IMR-90 (cell line): ENCODE results near the gene TBX10. TPM values are rescaled to one million over a fixed set of nuclear protein-coding genes. Genes with fewer than 3 reads are reported as not detected.
"Not testable (repeated sequence)": the region's sequence is repeated elsewhere in the genome, so short reads cannot be mapped to it uniquely, and the experiment has no call there.

Experiments
- ATAC-seq: fragments of 200-7000 bp; cut with Tn5 transposase; 2 replicates; pipeline ENCODE4 v1.9.1; 2020; ENCODE audit warnings: low read depth, mild to moderate bottlenecking, moderate library complexity
- BruUV-seq: library from RNA; stranded (reverse); fragments of 400-500 nt; replicated peaks from 2 replicates; lab custom pipeline; 2021; lab: Mats Ljungman, UMichigan
- CTCF ChIA-PET: fragments of 300-600 bp; formaldehyde crosslinking; extraction: SDS; loops from one replicate; lab custom pipeline; 2021; ENCODE audit warnings: antibody characterized with exemption; lab: Yijun Ruan, JAX
- POLR2A ChIA-PET: fragments of 300-600 bp; sonication (Branson Sonifier 250); formaldehyde crosslinking; loops from one replicate; lab custom pipeline; 2022; ENCODE audit warnings: antibody characterized with exemption; ENCODE audit not compliant: unreplicated experiment; lab: Charles Lee
- DNase-seq: peaks from one replicate; pipeline ENCODE4 v3.0.0; 2013
- H2AFZ ChIP-seq: replicated peaks from 2 replicates; pipeline ENCODE3; 2013; ENCODE audit warnings: low read length, mild to moderate bottlenecking; ENCODE audit not compliant: poor library complexity
- H2AK5ac ChIP-seq: 2 replicates; pipeline ENCODE4 v1.6.1; 2013; ENCODE audit warnings: low read depth, low read length, inconsistent platforms
- H2AK9ac ChIP-seq: replicated peaks from 2 replicates; pipeline ENCODE3; 2013; ENCODE audit warnings: mild to moderate bottlenecking, low read depth, low read length, moderate library complexity; ENCODE audit not compliant: poor library complexity
- H2BK120ac ChIP-seq: 2 replicates; pipeline ENCODE4 v1.6.1; 2013; ENCODE audit warnings: low read depth, low read length, inconsistent platforms
- H2BK15ac ChIP-seq: 3 replicates; pipeline ENCODE4 v1.6.1; 2013; ENCODE audit warnings: low read depth, low read length, inconsistent platforms
- H2BK20ac ChIP-seq: 2 replicates; pipeline ENCODE4 v1.6.1; 2013; ENCODE audit warnings: low read depth, mild to moderate bottlenecking, inconsistent platforms, low read length, moderate library complexity
- H2BK5ac ChIP-seq: 2 replicates; pipeline ENCODE4 v1.6.1; 2013; ENCODE audit warnings: mild to moderate bottlenecking, low read depth, low read length, inconsistent platforms; ENCODE audit not compliant: poor library complexity, severe bottlenecking
- H3K14ac ChIP-seq: replicated peaks from 2 replicates; pipeline ENCODE4 v1.6.1; 2013; ENCODE audit warnings: low read depth, low read length, inconsistent platforms
- H3K18ac ChIP-seq: 2 replicates; pipeline ENCODE4 v1.6.1; 2013; ENCODE audit warnings: low read depth, low read length, control low read depth
- H3K23ac ChIP-seq: 2 replicates; pipeline ENCODE4 v1.6.1; 2013; ENCODE audit warnings: low read depth, low read length, inconsistent platforms
- H3K27ac ChIP-seq: 2 replicates; pipeline ENCODE4 v1.5.1; 2013; ENCODE audit warnings: mild to moderate bottlenecking, control low read depth, low read length; ENCODE audit not compliant: insufficient read depth
- H3K27me3 ChIP-seq: 2 replicates; pipeline ENCODE4 v1.6.1; 2013; ENCODE audit warnings: low read length; ENCODE audit not compliant: control insufficient read depth, insufficient read depth
- H3K36me3 ChIP-seq: 2 replicates; pipeline ENCODE4 v1.6.1; 2013; ENCODE audit warnings: low read length, mixed read lengths; ENCODE audit not compliant: control insufficient read depth, insufficient read depth
- H3K4ac ChIP-seq: 2 replicates; pipeline ENCODE4 v1.6.1; 2013; ENCODE audit warnings: low read depth, low read length, inconsistent platforms
- H3K4me1 ChIP-seq: 2 replicates; pipeline ENCODE4 v1.6.1; 2013; ENCODE audit warnings: low read length, mixed read lengths; ENCODE audit not compliant: control insufficient read depth, insufficient read depth
- H3K4me2 ChIP-seq: 2 replicates; pipeline ENCODE4 v1.6.1; 2013; ENCODE audit warnings: low read depth, mild to moderate bottlenecking, control low read depth, low read length, moderate library complexity
- H3K4me3 ChIP-seq: 2 replicates; pipeline ENCODE4 v1.5.1; 2013; ENCODE audit warnings: low read depth, mild to moderate bottlenecking, control low read depth, low read length, moderate library complexity; ENCODE audit not compliant: insufficient read depth
- H3K56ac ChIP-seq: 2 replicates; pipeline ENCODE4 v1.6.1; 2013; ENCODE audit warnings: low read length, inconsistent platforms; ENCODE audit not compliant: insufficient read depth; ENCODE audit errors: extremely low read depth
- H3K79me1 ChIP-seq, 2 experiments: 2 replicates each; pipeline ENCODE4 v1.6.1; 2013; ENCODE audit warnings: low read length in 2 of 2, inconsistent platforms in 1 of 2, low read depth in 1 of 2
- H3K9ac ChIP-seq: 2 replicates; pipeline ENCODE4 v1.6.1; 2013; ENCODE audit warnings: low read depth, low read length, control low read depth
- H3K9me1 ChIP-seq: 2 replicates; pipeline ENCODE4 v1.6.1; 2013; ENCODE audit warnings: low read length, inconsistent platforms; ENCODE audit not compliant: insufficient read depth
- H3K9me3 ChIP-seq: 2 replicates; pipeline ENCODE4 v1.6.1; 2013; ENCODE audit warnings: low read length; ENCODE audit not compliant: control insufficient read depth, insufficient read depth
- H4K20me1 ChIP-seq: 2 replicates; pipeline ENCODE4 v1.6.1; 2013; ENCODE audit warnings: low read length, inconsistent platforms; ENCODE audit not compliant: insufficient read depth
- H4K5ac ChIP-seq: 2 replicates; pipeline ENCODE4 v1.6.1; 2013; ENCODE audit warnings: mild to moderate bottlenecking, low read depth, low read length, control low read depth
- H4K8ac ChIP-seq, 2 experiments: 2 replicates each; pipeline ENCODE4 v1.6.1; 2013; ENCODE audit warnings: low read depth in 2 of 2, low read length in 2 of 2, control low read depth in 1 of 2, inconsistent platforms in 1 of 2
- H4K91ac ChIP-seq: 2 replicates; pipeline ENCODE4 v1.6.1; 2013; ENCODE audit warnings: low read depth, low read length, inconsistent platforms; ENCODE audit not compliant: insufficient read depth
- MAFK ChIP-seq: IDR thresholded peaks from 2 replicates; pipeline ENCODE4 v1.6.1; 2012; ENCODE audit warnings: low read depth, low read length, improper control_type of control experiment
- MAZ ChIP-seq: IDR thresholded peaks from 2 replicates; pipeline ENCODE4 v1.6.1; 2012; ENCODE audit warnings: low read depth, mild to moderate bottlenecking, low read length, improper control_type of control experiment, moderate library complexity, borderline replicate concordance
- WGBS, 2 experiments: methylation state at CpG; one replicate each; pipeline versions ENCODE4 v1.1.5 to v1.1.7; 2013; ENCODE audit warnings: missing lambda C conversion rate in 2 of 2; ENCODE audit not compliant: insufficient read length in 1 of 2; ENCODE audit errors: extremely low coverage in 2 of 2; 5-methylcytosine and 5-hydroxymethylcytosine counted together
- dilution Hi-C: fragments of 300-500 bp; cut with HindIII; formaldehyde crosslinking; loops from one replicate; pipeline ENCODE4 v1.14.3; 2018; ENCODE audit warnings: low sequenced_read_pairs; ENCODE audit not compliant: unreplicated experiment
- in situ Hi-C: fragments of 300-500 bp; cut with MboI; formaldehyde crosslinking; loops from 3 replicates; pipeline ENCODE4 v1.14.3; 2019; ENCODE audit warnings: low sequenced_read_pairs, inconsistent platforms, mixed read lengths
- intact Hi-C: fragments of 100-400 bp; cut with micrococcal nuclease; formaldehyde crosslinking; loops from 2 replicates; pipeline ENCODE4 v1.10.0; 2022
- polyA plus RNA-seq, 3 experiments: library from polyadenylated mRNA; depleted of rRNA; stranded (reverse); fragments of >200 nt; gene quantifications; 2 replicates each; pipeline ENCODE4 v1.2.3, GENCODE V29; 2012; ENCODE audit warnings: low replicate concordance in 1 of 3
- total RNA-seq: library from RNA; depleted of rRNA; stranded (reverse); fragments of >200 nt; gene quantifications from 2 replicates; pipeline ENCODE4 v1.2.3, GENCODE V29; 2012

Gene TBX10
- total and polyA plus RNA-seq, 2 of the 4 experiments (the other 2 are of a cell fraction): not detected

DNA sequence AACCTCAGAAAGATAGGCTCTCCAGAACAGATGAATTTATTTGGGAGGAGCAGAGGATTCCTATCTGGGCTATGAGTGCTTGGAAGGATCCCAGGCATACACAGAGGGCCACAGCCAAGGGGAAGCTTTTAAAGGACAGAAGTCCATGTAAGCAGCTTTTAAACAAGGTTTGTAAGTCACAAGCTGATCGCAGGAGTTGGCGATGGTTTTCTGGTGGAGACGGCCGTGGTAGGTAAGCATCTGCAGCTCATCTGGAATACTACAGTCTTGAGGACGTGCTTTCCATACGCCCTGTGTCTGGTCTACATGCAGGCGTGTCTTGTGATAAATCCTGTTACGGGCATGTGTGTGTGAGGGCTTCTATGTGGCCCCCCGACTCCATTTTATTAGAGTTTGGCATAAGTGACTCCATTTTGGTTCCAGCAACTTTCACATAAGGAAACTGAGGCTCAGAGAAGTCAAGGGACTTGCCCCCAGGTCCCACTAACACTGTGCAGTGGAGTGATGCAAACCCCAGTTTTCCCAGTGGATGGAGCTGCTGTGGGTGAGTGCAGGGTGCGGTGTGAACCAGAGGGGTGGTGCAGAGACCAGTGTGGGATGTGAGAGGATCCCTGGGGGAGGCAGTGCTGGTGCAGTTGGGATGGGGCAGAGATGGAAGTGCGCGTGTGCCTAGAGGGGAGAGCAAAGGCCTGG, 22.7 kb upstream of the TBX10 start:
- POLR2A ChIA-PET: no interaction called here
- H4K8ac ChIP-seq: no peak overlapping the region
- no peak overlapping the region for H4K5ac ChIP-seq
- H2BK5ac ChIP-seq: no peak overlapping the region
- no peak overlapping the region for H3K56ac ChIP-seq
- H4K91ac ChIP-seq: no peak overlapping the region
- no peak overlapping the region for H3K4me3 ChIP-seq
- no peak overlapping the region for H2AK5ac ChIP-seq
- 84% methylated on average over 5 of the region's 12 CpGs; no CpG with 5 or more reads in 1 of the 2 experiments for WGBS, 2 experiments
- H3K14ac ChIP-seq: no peak overlapping the region
- no peak for ATAC-seq
- H3K27me3 ChIP-seq: peaks cover 14% of the 10 kb centered on the region
- no peak overlapping the region for H3K23ac ChIP-seq
- DNase-seq: no peak
- H2BK20ac ChIP-seq: no peak overlapping the region
- H3K4me1 ChIP-seq: no peaks in the 10 kb centered on the region
- H2AK9ac ChIP-seq: no peak overlapping the region
- CTCF ChIA-PET: no interaction called here
- no peaks in the 10 kb centered on the region for H3K9me1 ChIP-seq
- no peaks in the 10 kb centered on the region for H3K9me3 ChIP-seq
- H3K4me2 ChIP-seq: no peak overlapping the region
- no peak overlapping the region for H2AFZ ChIP-seq
- intact Hi-C loops: no loop called here
- in situ Hi-C loops: no loop called here
- no peak overlapping the region for H3K27ac ChIP-seq
- BruUV-seq: no TSS peak
- H3K18ac ChIP-seq: no peak overlapping the region
- no peaks in the 10 kb centered on the region for H3K79me1 ChIP-seq
- TF ChIP-seq MAZ (no peak), MAFK (no peak)
- no peak overlapping the region for H3K4ac ChIP-seq
- H4K20me1 ChIP-seq: no peaks in the 10 kb centered on the region
- H3K36me3 ChIP-seq: no peaks in the 10 kb centered on the region
- no peak overlapping the region for H2BK120ac ChIP-seq
- dilution Hi-C loops: no loop called here
- H2BK15ac ChIP-seq: no peak overlapping the region
- no peak overlapping the region for H3K9ac ChIP-seq

DNA sequence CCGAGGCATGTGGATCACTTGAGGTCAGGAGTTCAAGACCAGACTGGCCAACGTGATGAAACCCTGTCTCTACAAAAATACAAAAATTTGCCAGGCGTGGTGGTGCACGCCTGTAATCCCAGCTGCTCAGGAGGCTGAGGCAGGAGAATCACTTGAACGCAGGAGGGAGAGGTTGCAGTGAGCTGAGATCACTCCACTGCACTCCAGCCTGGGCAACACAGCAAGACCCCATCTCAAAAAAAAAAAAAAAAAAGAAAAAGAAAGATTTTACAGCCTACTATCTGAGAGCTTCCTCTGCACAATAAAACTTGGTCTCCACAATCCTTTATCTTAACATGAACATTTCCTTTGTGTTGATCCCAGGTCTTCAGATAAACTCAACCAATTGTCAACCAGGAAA, 21.2 kb upstream of the TBX10 start:
- H3K36me3 ChIP-seq, H3K9me1 ChIP-seq, H3K4me2 ChIP-seq, H3K4me1 ChIP-seq, H4K91ac ChIP-seq, DNase-seq, H3K27ac ChIP-seq, ATAC-seq, H4K8ac ChIP-seq, H3K9me3 ChIP-seq, H3K18ac ChIP-seq, H2AFZ ChIP-seq, H2BK20ac ChIP-seq, CTCF ChIA-PET, dilution Hi-C loops, H4K20me1 ChIP-seq, H3K14ac ChIP-seq, H2BK5ac ChIP-seq, H3K79me1 ChIP-seq, H4K5ac ChIP-seq, POLR2A ChIA-PET, BruUV-seq, H2BK120ac ChIP-seq, H2AK5ac ChIP-seq, H3K23ac ChIP-seq, H2BK15ac ChIP-seq, H2AK9ac ChIP-seq, H3K56ac ChIP-seq, H3K9ac ChIP-seq, intact Hi-C loops, H3K4me3 ChIP-seq, H3K4ac ChIP-seq, in situ Hi-C loops: not testable (repeated sequence)
- no CpG with 5 or more reads among the region's 5 CpGs for WGBS, 2 experiments
- peaks cover 14% of the 10 kb centered on the region for H3K27me3 ChIP-seq
